ENCODE measurements around the gene TSPAN9.

Gene TSPAN9

GRCh38 chr12:3123729-3124128 lies 46.5 kb downstream of the TSPAN9 start:
- no peak for DNase-seq (ENCODE audit: low read depth in 2 of 2)

- DNase-seq (ENCODE audit: low read depth in 2 of 2), result no peak
These were observed 47.7 kb downstream of the TSPAN9 start for GRCh38 chr12:3124917-3125316.

GRCh38 chr12:3125674-3126073 lies 48.5 kb downstream of the TSPAN9 start:
- no peak for DNase-seq (ENCODE audit: low read depth in 2 of 2)

GRCh38 chr12:3127832-3128231 lies 50.7 kb downstream of the TSPAN9 start:
- DNase-seq (ENCODE audit: low read depth in 2 of 2), result no peak

GRCh38 chr12:3128498-3129293 lies 51.5 kb downstream of the TSPAN9 start:
- DNase-seq (ENCODE audit: low read depth in 2 of 2), result no peak

GRCh38 chr12:3129301-3130056 lies 52.3 kb downstream of the TSPAN9 start:
- no peak for DNase-seq (ENCODE audit: low read depth in 2 of 2)

- no peak for DNase-seq (ENCODE audit: low read depth in 2 of 2)
These were observed 53.1 kb downstream of the TSPAN9 start for GRCh38 chr12:3130057-3130830.

GRCh38 chr12:3131129-3131528 lies 54.0 kb downstream of the TSPAN9 start:
- DNase-seq (ENCODE audit: low read depth in 2 of 2), result no peak

- no peak for DNase-seq (ENCODE audit: low read depth in 2 of 2)
These were observed 55.6 kb downstream of the TSPAN9 start for GRCh38 chr12:3132636-3133404.

GRCh38 chr12:3133405-3133783 lies 56.2 kb downstream of the TSPAN9 start:
- DNase-seq (ENCODE audit: low read depth in 2 of 2), result no peak

- DNase-seq (ENCODE audit: low read depth in 2 of 2), result no peak
These were observed 56.9 kb downstream of the TSPAN9 start for GRCh38 chr12:3134126-3134525.

GRCh38 chr12:3134526-3135135 lies 57.5 kb downstream of the TSPAN9 start:
- no peak for DNase-seq (ENCODE audit: low read depth in 2 of 2)

- no peak for DNase-seq (ENCODE audit: low read depth in 2 of 2)
These were observed 58.6 kb downstream of the TSPAN9 start for GRCh38 chr12:3135522-3136461.

- no peak for DNase-seq (ENCODE audit: low read depth in 2 of 2)
These were observed 59.6 kb downstream of the TSPAN9 start for GRCh38 chr12:3136641-3137267.

GRCh38 chr12:3137268-3137781 lies 60.1 kb downstream of the TSPAN9 start:
- DNase-seq (ENCODE audit: low read depth in 2 of 2), result no peak

GRCh38 chr12:3137814-3138445 lies 60.8 kb downstream of the TSPAN9 start:
- DNase-seq (ENCODE audit: low read depth in 2 of 2), result no peak

GRCh38 chr12:3138941-3139511 lies 61.8 kb downstream of the TSPAN9 start:
- DNase-seq (ENCODE audit: low read depth in 2 of 2), result no peak

GRCh38 chr12:3139760-3140159 lies 62.6 kb downstream of the TSPAN9 start:
- DNase-seq (ENCODE audit: low read depth in 2 of 2), result no peak

- no peak for DNase-seq (ENCODE audit: low read depth in 2 of 2)
These were observed 63.1 kb downstream of the TSPAN9 start for GRCh38 chr12:3140284-3140683.

Measured in stimulated activated CD8-positive, alpha-beta memory T cell treated with anti-CD3 and anti-CD28 coated beads, Interleukin-15, amount 100 ng/mL, for 4 hours (primary cell).